Stomach (tissue), 19 donors: ENCODE measurements around the gene PLA2G12A. TPM values are rescaled to one million over a fixed set of nuclear protein-coding genes. Genes with fewer than 3 reads are reported as not detected.
A peak's percentile ranks its signal among the peaks of the same experiment; 100 is the strongest.

Experiments used
- DNase-seq, 2 donors: peaks; one replicate each; pipeline versions ENCODE4 v3.0.0 to v3.0.0-alpha.2; 2013 to 2019
- H3K27ac ChIP-seq, 5 donors: fragments of 200-600 bp in 4 of 5; sonication (generic) in 4 of 5; one replicate each; pipeline ENCODE4 v1.5.1; 2013 to 2019; ENCODE audit warnings: mild to moderate bottlenecking in 1 of 5, moderate library complexity in 1 of 5
- H3K27me3 ChIP-seq, 3 donors: fragments of 200-600 bp; sonication (generic); one replicate each; pipeline ENCODE4 v1.5.1; 2017 to 2019; ENCODE audit warnings: mixed run types in 1 of 3
- H3K36me3 ChIP-seq, 4 donors: fragments of 200-600 bp; sonication (generic); 1 replicate in 3 of 4; 2 replicates in 1 of 4; pipeline ENCODE4 v1.5.1; 2016 to 2019
- H3K4me1 ChIP-seq, 4 donors: fragments of 200-600 bp; sonication (generic); one replicate each; pipeline ENCODE4 v1.5.1; 2016 to 2019
- H3K4me3 ChIP-seq, 4 donors: fragments of 200-600 bp; sonication (generic) in 3 of 4; one replicate each; pipeline ENCODE4 v1.5.1; 2016 to 2019; ENCODE audit warnings: mild to moderate bottlenecking in 1 of 4
- H3K9me3 ChIP-seq, 4 donors: fragments of 200-600 bp; sonication (generic); one replicate each; pipeline ENCODE4 v1.5.1; 2016 to 2019
- EP300 ChIP-seq: sonication (generic); formaldehyde crosslinking; IDR thresholded peaks from one replicate; pipeline ENCODE4 v1.6.1; 2017; ENCODE audit warnings: antibody characterized with exemption
- POLR2A ChIP-seq, 4 donors: fragments of 450-650 bp; IDR thresholded peaks; one replicate each; pipeline ENCODE4 v1.6.1; 2016; ENCODE audit warnings: antibody characterized with exemption in 4 of 4, control low read depth in 2 of 4, mild to moderate bottlenecking in 1 of 4, moderate library complexity in 1 of 4
- POLR2AphosphoS5 ChIP-seq, 3 donors: sonication (generic); formaldehyde crosslinking; IDR thresholded peaks; one replicate each; pipeline ENCODE4 v1.6.1; 2016; ENCODE audit warnings: antibody characterized with exemption in 3 of 3
- whole genome bisulfite sequencing, 5 donors: extraction: QIAGEN DNeasy Blood & Tissue Kit in 3 of 5; methylation state at CpG; one replicate each; pipeline versions ENCODE4 v1.1.5 to v1.1.7; 2013 to 2018; 5-methylcytosine and 5-hydroxymethylcytosine counted together
- intact Hi-C: fragments of 100-400 bp; cut with DNase I; formaldehyde crosslinking; loops from one replicate; pipeline ENCODE4 v1.15.1; 2023; ENCODE audit warnings: low total_unique reads
- long read RNA-seq, 10 donors: transcript quantifications; one replicate each; lab custom pipeline, GENCODE V29; 2026
- polyA plus RNA-seq, 3 donors: library from polyadenylated mRNA; stranded (reverse); fragments of 200-250 nt; gene quantifications; one replicate each; pipeline ENCODE4 v1.2.3, GENCODE V29; 2013
- total RNA-seq, 5 donors: library from RNA; depleted of rRNA; stranded (reverse); fragments of >200 nt; gene quantifications; one replicate each; pipeline versions ENCODE4 v1.1.0 to v1.2.3, GENCODE V29; 2014 to 2016
- TF ChIP-seq, protein P1 (sequence below), 7 experiments: fragments of 450-650 bp in 4 of 7; fragments of 200-600 bp in 3 of 7; sonication (generic) in 3 of 7; IDR thresholded peaks; one replicate each; pipeline ENCODE4 v1.5.1; 2016 to 2019; ENCODE audit warnings: antibody characterized with exemption in 7 of 7, control low read depth in 2 of 7, mild to moderate bottlenecking in 1 of 7
- donor health status: healthy with polysubstance abuse.
- donor health status: Bipolar disorder and iron deficiency.
- donor health status: healthy.

The PLA2G12A gene
- total RNA-seq, result 10 to 100 TPM in 3 of 5 donors, 1 to 10 TPM in 2; 3.5 to 95.9 (median 17.4) TPM
- 10 to 100 TPM in 1 of 3 donors, 1 to 10 TPM in 2; 6.4 to 11.9 (median 7.5) TPM for polyA plus RNA-seq
- long read RNA-seq, donor 1, full-length matches to known transcripts, result 8 of 8 reads
- long read RNA-seq, donor 1, partial matches to known transcripts, result 0 of 8 reads
- long read RNA-seq, donor 1, other reads (novel, unspliced or antisense), result 0 of 8 reads
- long read RNA-seq, donor 2, full-length matches to known transcripts, result 18 of 18 reads
- long read RNA-seq, donor 2, partial matches to known transcripts, result 0 of 18 reads
- long read RNA-seq, donor 2, other reads (novel, unspliced or antisense), result 0 of 18 reads
- long read RNA-seq, donor 3, full-length matches to known transcripts, result 8 of 8 reads
- long read RNA-seq, donor 3, partial matches to known transcripts, result 0 of 8 reads
- long read RNA-seq, donor 3, other reads (novel, unspliced or antisense), result 0 of 8 reads
- long read RNA-seq, donor 4, result 0 reads
- long read RNA-seq, donor 5, full-length matches to known transcripts, result 14 of 14 reads
- long read RNA-seq, donor 5, partial matches to known transcripts, result 0 of 14 reads
- long read RNA-seq, donor 5, other reads (novel, unspliced or antisense), result 0 of 14 reads
- long read RNA-seq, donor 6, full-length matches to known transcripts, result 38 of 38 reads
- long read RNA-seq, donor 6, partial matches to known transcripts, result 0 of 38 reads
- long read RNA-seq, donor 6, other reads (novel, unspliced or antisense), result 0 of 38 reads
- long read RNA-seq, donor 7, full-length matches to known transcripts, result 14 of 14 reads
- long read RNA-seq, donor 7, partial matches to known transcripts, result 0 of 14 reads
- long read RNA-seq, donor 7, other reads (novel, unspliced or antisense), result 0 of 14 reads
- long read RNA-seq, donor 8, full-length matches to known transcripts, result 14 of 14 reads
- long read RNA-seq, donor 8, partial matches to known transcripts, result 0 of 14 reads
- long read RNA-seq, donor 8, other reads (novel, unspliced or antisense), result 0 of 14 reads
- long read RNA-seq, donor 9, full-length matches to known transcripts, result 13 of 18 reads
- long read RNA-seq, donor 9, partial matches to known transcripts, result 5 of 18 reads
- long read RNA-seq, donor 9, other reads (novel, unspliced or antisense), result 0 of 18 reads
- long read RNA-seq, donor 10, full-length matches to known transcripts, result 3 of 3 reads
- long read RNA-seq, donor 10, partial matches to known transcripts, result 0 of 3 reads
- long read RNA-seq, donor 10, other reads (novel, unspliced or antisense), result 0 of 3 reads

DNA sequence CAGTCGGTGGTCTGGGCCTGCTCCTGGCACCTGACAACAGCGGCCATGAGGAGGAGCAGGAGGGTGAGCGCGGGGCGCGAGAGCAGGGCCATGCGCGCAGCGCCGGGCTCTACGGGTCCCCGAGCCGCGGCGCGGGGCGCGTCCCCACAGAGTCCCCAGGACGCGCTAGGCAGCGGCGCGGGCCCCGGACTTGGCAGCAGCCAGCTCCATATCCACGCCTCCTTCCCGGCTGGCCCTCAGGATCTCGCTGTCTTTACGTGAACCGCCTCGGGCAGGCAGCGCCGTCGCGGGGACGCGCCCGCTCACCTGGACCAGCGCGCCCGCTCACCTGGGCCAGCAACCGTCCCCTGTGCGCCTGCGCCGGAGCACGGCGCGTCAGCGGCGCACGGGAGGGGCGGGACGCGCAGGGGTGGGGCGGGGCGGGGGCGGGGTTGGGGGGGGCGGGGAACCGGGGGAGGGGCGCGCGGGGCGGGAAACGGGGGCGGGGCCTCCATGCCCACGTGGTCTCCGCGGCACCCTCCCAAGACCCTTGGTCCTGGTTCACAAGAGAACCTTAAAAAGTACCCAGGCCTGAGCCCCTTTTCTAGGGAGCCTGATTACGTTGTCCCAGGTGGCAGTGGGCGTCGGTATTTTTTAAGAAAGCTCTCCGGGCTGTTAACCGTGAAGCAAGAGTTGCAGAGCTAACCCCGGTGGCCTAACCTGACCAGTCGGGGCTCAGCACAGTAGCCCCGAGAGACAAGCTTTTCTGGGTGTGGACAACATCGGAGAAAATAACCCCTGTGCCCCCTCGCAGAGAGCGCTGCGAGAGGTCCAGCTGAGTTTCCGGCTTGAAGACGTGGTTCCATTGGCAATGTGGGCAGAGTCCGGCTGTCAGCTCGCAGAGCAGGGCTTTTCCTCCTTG lies at the start of gene PLA2G12A:
PLA2G12A (minus strand) TSS at position 353 of the 901 bp plus-strand sequence; CDS start at position 92, 261 bp downstream.
- WGBS, 5 donors, result 0% methylated on average over 7 to 83 of the region's 83 CpGs
- DNase-seq, result peak; percentile 94 to 96

DNA sequence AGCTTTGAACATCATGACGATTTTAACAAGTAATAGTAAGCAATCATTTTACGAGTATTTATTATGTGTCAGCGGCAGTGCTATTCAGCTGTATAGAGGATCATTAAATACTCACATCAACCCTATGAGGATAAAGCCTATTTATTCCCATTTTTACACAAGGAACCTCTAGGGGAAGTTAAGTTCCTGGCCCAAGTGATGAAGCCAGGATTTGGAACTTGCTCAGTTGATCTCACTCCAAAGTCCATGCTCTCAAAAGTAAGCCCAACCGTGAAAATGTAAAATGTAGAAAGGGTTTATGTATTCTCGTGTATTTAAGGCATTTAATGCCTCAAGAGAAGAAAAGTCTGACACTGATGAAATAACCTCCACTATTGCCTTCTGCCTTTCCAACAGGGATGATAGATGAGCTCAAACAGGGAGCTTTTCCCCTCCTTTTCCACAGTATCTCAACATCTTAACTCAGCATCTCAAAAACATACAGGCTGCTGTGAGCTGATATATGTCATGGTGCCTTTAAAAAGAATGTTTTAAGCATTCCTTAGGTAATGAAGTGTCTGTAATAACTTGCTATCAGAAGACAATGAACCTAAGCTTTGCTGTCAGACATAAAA lies 35.0 kb upstream of the PLA2G12A start:
- H3K4me1 ChIP-seq, result no peaks in the 10 kb centered on the region
- intact Hi-C loops, result no loop called here
- H3K4me3 ChIP-seq, result no peak overlapping the region
- H3K36me3 ChIP-seq, result no peaks in the 10 kb centered on the region
- no peak for DNase-seq
- TF ChIP-seq, protein P1, sequence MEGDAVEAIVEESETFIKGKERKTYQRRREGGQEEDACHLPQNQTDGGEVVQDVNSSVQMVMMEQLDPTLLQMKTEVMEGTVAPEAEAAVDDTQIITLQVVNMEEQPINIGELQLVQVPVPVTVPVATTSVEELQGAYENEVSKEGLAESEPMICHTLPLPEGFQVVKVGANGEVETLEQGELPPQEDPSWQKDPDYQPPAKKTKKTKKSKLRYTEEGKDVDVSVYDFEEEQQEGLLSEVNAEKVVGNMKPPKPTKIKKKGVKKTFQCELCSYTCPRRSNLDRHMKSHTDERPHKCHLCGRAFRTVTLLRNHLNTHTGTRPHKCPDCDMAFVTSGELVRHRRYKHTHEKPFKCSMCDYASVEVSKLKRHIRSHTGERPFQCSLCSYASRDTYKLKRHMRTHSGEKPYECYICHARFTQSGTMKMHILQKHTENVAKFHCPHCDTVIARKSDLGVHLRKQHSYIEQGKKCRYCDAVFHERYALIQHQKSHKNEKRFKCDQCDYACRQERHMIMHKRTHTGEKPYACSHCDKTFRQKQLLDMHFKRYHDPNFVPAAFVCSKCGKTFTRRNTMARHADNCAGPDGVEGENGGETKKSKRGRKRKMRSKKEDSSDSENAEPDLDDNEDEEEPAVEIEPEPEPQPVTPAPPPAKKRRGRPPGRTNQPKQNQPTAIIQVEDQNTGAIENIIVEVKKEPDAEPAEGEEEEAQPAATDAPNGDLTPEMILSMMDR (IDR thresholded peaks at IDR 0.05), result no peak
- TF ChIP-seq EP300 (no peak), POLR2A (IDR thresholded peaks at IDR 0.05) (no peak), POLR2AphosphoS5 (IDR thresholded peaks at IDR 0.05) (no peak)
- no peaks in the 10 kb centered on the region for H3K9me3 ChIP-seq
- WGBS, 5 donors, result 53 to 79% (median 73%) methylated on average over 5 of the region's 5 CpGs
- H3K27ac ChIP-seq, result no peak overlapping the region
- peaks cover 0 to 5% (median 0%) of the 10 kb centered on the region in 3 donors for H3K27me3 ChIP-seq

More for the DNA sequence above, at the start of gene PLA2G12A:
- Histone ChIP-seq H3K27me3 (no peaks in the 10 kb centered on the region), H3K27ac (peak within 1 kb of the TSS; percentile 85 to 99 (median 89)), H3K4me1 (peaks cover 0 to 27% (median 19%) of the 10 kb centered on the region in 4 donors), H3K9me3 (no peaks in the 10 kb centered on the region), H3K36me3 (no peaks in the 10 kb centered on the region), H3K4me3 (peak within 1 kb of the TSS; percentile 64 to 88 (median 82))
- TF ChIP-seq POLR2AphosphoS5 (IDR thresholded peaks at IDR 0.05) (peak in 2 of 3 donors; percentile 81 to 89), EP300 (no peak)
- intact Hi-C loops, result no loop called here

DNA sequence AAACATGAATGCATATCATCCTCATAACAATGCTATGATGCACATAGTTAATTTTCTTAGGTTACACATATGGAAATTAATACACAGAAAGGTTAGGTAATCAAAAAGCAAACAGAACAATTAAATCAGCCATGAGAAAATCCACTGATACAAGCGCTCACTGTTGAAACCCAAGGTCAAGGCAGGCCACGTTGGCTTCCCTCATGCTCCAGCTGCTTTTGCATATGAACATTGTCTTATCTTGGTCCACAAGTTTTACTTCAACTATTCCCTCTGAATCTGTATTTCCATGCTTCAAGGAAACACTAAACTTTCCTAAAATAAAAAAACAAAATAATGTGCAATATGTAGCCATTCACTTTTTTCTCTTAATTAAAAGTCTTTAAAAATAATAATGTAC lies 34.5 kb upstream of the PLA2G12A start:
- H3K27me3 ChIP-seq, result peaks cover 0 to 2% (median 0%) of the 10 kb centered on the region in 3 donors
- intact Hi-C loops, result no loop called here
- H3K9me3 ChIP-seq, result no peaks in the 10 kb centered on the region
- no peak overlapping the region for H3K4me3 ChIP-seq
- no peaks in the 10 kb centered on the region for H3K36me3 ChIP-seq
- peak in 1 of 2 donors; percentile 13 for DNase-seq
- no peak for TF ChIP-seq POLR2A (IDR thresholded peaks at IDR 0.05)
- no peak for TF ChIP-seq EP300
- TF ChIP-seq POLR2AphosphoS5 (IDR thresholded peaks at IDR 0.05), result no peak
- TF ChIP-seq, protein P1 (IDR thresholded peaks at IDR 0.05), result no peak
- no peak overlapping the region for H3K27ac ChIP-seq
- 21 to 44% (median 35%) methylated on average over 2 of the region's 2 CpGs for WGBS, 5 donors
- H3K4me1 ChIP-seq, result no peaks in the 10 kb centered on the region

DNA sequence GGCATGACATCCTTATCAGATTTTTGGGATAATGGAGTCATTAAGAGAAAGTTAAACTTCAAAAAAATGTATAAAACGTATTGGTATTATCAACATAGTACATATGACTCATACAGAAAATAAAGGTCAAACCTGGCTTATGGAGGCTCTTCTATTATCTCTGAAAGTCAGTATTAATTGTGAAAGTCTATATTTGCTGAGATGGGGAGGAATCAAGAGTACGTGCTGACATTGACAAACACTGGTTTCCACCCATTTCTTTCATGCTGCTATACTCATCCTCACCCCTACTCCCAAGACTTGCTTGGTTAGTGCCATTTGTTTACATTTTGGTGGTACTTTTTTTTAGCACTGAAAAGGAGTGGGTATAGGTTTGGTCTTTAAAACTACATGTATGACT lies 30.8 kb upstream of the PLA2G12A start:
- TF ChIP-seq, protein P1 (IDR thresholded peaks at IDR 0.05), result no peak
- no peak for TF ChIP-seq POLR2A (IDR thresholded peaks at IDR 0.05)
- no peak for TF ChIP-seq POLR2AphosphoS5 (IDR thresholded peaks at IDR 0.05)
- TF ChIP-seq EP300, result no peak
- DNase-seq, result no peak
- WGBS, 5 donors, result 24 to 56% (median 52%) methylated on average over 2 of the region's 2 CpGs
- Histone ChIP-seq H3K27me3 (no peaks in the 10 kb centered on the region), H3K4me1 (no peaks in the 10 kb centered on the region), H3K4me3 (no peak overlapping the region), H3K36me3 (no peaks in the 10 kb centered on the region), H3K9me3 (no peaks in the 10 kb centered on the region), H3K27ac (no peak overlapping the region)
- intact Hi-C loops, result no loop called here
